GM12892 (cell line): ENCODE measurements around the gene OR2Y1.

Experiments
- POLR2A ChIP-seq: IDR thresholded peaks from 2 replicates; pipeline ENCODE4 v1.6.1; 2011; ENCODE audit warnings: low read depth, low read length, control low read depth
- TAF1 ChIP-seq: IDR thresholded peaks from 2 replicates; pipeline ENCODE4 v1.6.1; 2011; ENCODE audit warnings: low read depth, mild to moderate bottlenecking, control low read depth, low read length, borderline replicate concordance

- TF ChIP-seq POLR2A (no peak), TAF1 (no peak)
Measured at GRCh38 chr5:180785121-180785781, 45.4 kb upstream of the OR2Y1 start.
